Adrenal gland (tissue), 5 donors: ENCODE results near the gene C1orf105.

Source experiments
- POLR2A ChIP-seq, 2 donors: fragments of 450-650 bp; IDR thresholded peaks; one replicate each; pipeline ENCODE4 v1.6.1; 2017; ENCODE audit warnings: antibody characterized with exemption in 2 of 2, mild to moderate bottlenecking in 2 of 2, moderate library complexity in 1 of 2
- TF ChIP-seq, protein P1 (sequence below), 6 experiments: fragments of 450-650 bp in 4 of 6; fragments of 200-600 bp in 2 of 6; sonication (generic) in 1 of 6; IDR thresholded peaks; 1 replicate in 5 of 6; 2 replicates in 1 of 6; pipeline versions ENCODE4 v1.5.1 to v1.8.0; 2016 to 2021; ENCODE audit warnings: antibody characterized with exemption in 6 of 6, mild to moderate bottlenecking in 2 of 6, moderate library complexity in 1 of 6
- donor health status: DM: no; HTN: no; CAD: no.

DNA sequence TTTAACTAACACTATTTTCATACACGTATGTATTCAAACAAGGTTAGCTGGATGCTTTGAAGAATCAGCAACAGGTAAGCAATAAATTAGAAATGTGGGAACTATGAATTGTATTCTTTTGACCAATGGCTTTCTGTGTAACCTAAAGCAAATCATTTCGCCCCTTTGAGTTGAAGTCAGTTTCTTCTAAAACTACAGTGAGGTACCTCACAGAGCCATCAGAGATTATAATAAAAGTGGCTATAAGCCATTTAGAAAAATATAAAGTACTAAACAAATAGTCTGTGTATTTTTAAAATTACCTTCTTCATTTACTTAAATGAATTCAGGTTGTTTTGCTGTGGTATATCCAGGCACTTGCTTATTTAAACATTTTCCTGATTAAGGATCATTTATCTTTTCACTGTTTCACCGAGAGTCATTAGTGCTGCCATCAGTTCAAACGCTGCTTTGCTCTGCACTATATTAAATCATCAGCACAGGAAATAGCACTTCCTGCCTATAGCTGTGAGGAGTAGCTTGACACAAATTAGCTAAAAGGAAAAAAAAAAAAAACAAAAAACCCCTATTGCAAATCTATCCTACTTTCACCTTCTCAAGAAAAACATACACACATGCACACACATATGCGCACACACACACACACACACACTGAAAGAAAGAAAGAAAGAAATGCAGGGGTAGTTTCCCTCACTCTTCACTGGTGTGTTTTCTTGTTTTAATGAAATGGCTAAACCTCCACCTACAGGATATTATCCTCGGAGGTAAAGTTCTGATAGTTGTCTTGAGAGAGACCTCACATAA is 39.8 kb upstream of the C1orf105 start:
- TF ChIP-seq, protein P1, sequence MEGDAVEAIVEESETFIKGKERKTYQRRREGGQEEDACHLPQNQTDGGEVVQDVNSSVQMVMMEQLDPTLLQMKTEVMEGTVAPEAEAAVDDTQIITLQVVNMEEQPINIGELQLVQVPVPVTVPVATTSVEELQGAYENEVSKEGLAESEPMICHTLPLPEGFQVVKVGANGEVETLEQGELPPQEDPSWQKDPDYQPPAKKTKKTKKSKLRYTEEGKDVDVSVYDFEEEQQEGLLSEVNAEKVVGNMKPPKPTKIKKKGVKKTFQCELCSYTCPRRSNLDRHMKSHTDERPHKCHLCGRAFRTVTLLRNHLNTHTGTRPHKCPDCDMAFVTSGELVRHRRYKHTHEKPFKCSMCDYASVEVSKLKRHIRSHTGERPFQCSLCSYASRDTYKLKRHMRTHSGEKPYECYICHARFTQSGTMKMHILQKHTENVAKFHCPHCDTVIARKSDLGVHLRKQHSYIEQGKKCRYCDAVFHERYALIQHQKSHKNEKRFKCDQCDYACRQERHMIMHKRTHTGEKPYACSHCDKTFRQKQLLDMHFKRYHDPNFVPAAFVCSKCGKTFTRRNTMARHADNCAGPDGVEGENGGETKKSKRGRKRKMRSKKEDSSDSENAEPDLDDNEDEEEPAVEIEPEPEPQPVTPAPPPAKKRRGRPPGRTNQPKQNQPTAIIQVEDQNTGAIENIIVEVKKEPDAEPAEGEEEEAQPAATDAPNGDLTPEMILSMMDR (IDR thresholded peaks at IDR 0.05), result no peak
- TF ChIP-seq POLR2A (IDR thresholded peaks at IDR 0.05), result no peak
